Nephron (organoid): ENCODE measurements around the gene LRP5.
A peak's percentile ranks its signal among the peaks of the same experiment; 100 is the strongest.

Experiments
- H3K27ac Mint-ChIP-seq, 3 experiments: 2 replicates each; pipeline ENCODE4 v1.8.0; 2020; ENCODE audit warnings: mixed read lengths in 3 of 3, mild to moderate bottlenecking in 2 of 3, moderate library complexity in 1 of 3
- H3K27me3 Mint-ChIP-seq: 2 replicates; pipeline ENCODE4 v1.8.0; 2021; ENCODE audit warnings: low read depth, mild to moderate bottlenecking, moderate library complexity, mixed read lengths
- H3K36me3 Mint-ChIP-seq: 2 replicates; pipeline ENCODE4 v1.8.0; 2020; ENCODE audit warnings: low read depth, mixed read lengths
- H3K4me1 Mint-ChIP-seq: 2 replicates; pipeline ENCODE4 v1.8.0; 2020; ENCODE audit warnings: mixed read lengths
- H3K4me3 Mint-ChIP-seq, 3 experiments: 2 replicates each; pipeline ENCODE4 v1.8.0; 2020; ENCODE audit warnings: mild to moderate bottlenecking in 3 of 3, mixed read lengths in 3 of 3, moderate library complexity in 2 of 3
- H3K9me3 Mint-ChIP-seq: 2 replicates; pipeline ENCODE4 v1.8.0; 2020; ENCODE audit warnings: mixed read lengths
- TF ChIP-seq, protein P1 (sequence below), 3 experiments: fragments of 200-600 bp; sonication (generic); IDR thresholded peaks; one replicate each; pipeline ENCODE4 v1.5.0; 2021; ENCODE audit warnings: antibody characterized with exemption in 3 of 3; ENCODE audit not compliant: unreplicated experiment in 3 of 3

LRP5 gene

DNA sequence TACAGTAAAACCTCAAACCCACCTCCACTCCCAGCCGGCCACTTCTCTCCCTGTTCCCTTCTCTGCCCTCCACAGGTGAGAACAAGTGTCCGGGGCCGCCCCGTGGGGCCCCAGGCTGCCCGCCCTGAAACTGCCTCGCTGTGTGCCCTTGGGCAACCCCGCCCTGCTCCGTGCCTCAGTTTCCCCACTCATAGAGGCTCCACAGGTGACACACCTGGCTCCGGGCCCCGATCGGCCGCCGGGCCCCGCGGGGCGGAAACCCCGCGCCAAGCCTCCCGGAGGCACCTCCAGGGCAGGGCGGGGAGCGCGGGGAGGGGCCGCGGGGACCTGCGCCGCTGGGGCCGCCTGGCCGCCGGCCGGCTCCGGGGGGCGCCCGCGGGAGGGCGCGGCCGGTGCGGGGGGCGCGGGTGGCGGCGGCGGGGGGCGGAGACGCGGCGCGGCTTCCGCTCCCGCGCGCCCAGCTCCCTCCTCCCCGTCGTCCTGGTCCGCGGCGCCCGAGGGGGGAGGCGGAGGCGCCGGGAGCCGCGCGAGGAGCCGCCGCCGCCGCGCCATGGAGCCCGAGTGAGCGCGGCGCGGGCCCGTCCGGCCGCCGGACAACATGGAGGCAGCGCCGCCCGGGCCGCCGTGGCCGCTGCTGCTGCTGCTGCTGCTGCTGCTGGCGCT is at the start of gene LRP5:
Gene LRP5, plus strand, starts transcription at position 475 of the 663 bp plus-strand sequence. Its CDS starts 124 bp downstream, at position 599.
- Mint-ChIP-seq H3K4me3 (peak within 1 kb of the TSS; percentile 89 to 100 (median 98)), H3K27me3 (peaks cover 12% of the 10 kb centered on the region), H3K36me3 (no peaks in the 10 kb centered on the region), H3K9me3 (no peaks in the 10 kb centered on the region), H3K27ac (peak within 1 kb of the TSS; percentile 94 to 98 (median 98)), H3K4me1 (peaks cover 54% of the 10 kb centered on the region)
- TF ChIP-seq, protein P1, sequence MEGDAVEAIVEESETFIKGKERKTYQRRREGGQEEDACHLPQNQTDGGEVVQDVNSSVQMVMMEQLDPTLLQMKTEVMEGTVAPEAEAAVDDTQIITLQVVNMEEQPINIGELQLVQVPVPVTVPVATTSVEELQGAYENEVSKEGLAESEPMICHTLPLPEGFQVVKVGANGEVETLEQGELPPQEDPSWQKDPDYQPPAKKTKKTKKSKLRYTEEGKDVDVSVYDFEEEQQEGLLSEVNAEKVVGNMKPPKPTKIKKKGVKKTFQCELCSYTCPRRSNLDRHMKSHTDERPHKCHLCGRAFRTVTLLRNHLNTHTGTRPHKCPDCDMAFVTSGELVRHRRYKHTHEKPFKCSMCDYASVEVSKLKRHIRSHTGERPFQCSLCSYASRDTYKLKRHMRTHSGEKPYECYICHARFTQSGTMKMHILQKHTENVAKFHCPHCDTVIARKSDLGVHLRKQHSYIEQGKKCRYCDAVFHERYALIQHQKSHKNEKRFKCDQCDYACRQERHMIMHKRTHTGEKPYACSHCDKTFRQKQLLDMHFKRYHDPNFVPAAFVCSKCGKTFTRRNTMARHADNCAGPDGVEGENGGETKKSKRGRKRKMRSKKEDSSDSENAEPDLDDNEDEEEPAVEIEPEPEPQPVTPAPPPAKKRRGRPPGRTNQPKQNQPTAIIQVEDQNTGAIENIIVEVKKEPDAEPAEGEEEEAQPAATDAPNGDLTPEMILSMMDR (IDR thresholded peaks at IDR 0.05; ENCODE audit: unreplicated experiment in 3 of 3), result no peak

DNA sequence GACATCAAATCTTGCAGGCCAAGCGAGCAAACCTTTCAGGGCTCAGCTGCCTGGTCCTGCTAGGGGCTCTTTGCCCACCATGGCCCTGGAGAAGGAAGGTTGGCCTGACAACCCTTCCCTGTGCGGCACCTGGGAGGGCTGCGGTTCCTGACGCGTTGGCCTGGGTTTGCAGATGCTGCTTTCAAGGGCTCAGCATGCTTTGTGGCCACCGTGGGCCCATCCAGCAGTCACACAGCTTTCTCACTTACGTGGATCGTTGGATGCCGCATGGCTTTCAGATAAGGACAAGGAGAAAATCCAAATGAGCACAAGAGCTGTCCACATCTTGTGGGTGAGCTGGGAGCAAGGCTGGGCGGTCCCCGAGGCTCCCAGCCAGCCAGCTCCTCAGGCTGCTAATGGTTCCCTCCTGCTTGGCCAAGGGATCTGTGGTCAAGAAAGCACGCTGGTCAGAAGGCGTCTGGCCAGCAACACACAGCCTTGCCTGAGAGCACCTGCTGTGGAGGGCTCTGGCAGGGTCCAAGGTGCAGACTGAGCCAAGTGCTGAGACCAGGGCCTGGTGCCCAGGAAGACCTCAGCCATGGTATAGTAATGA is 48.9 kb upstream of the LRP5 start:
- TF ChIP-seq, protein P1 (IDR thresholded peaks at IDR 0.05; ENCODE audit: unreplicated experiment in 3 of 3), result no peak
- Mint-ChIP-seq H3K4me3 (no peak overlapping the region), H3K9me3 (no peaks in the 10 kb centered on the region), H3K27me3 (no peaks in the 10 kb centered on the region), H3K4me1 (no peaks in the 10 kb centered on the region), H3K27ac (no peak overlapping the region), H3K36me3 (peaks cover 48% of the 10 kb centered on the region)

DNA sequence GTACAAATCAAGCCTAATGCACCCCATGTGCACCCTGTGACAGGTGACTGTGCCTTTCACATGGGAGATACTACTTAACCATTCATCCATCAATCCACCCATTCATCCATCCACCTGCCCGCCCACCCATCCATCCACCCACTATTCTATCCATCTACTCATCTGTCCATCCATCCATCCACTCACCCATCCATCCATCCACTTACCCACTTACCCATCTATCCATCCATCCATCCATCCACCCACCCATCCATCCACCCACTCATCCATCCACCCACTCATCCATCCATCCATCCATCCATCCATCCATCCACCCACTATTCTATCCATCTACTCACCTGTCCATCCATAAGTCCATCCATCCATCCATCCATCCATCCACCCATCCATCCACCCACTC is 48.1 kb upstream of the LRP5 start:
- Mint-ChIP-seq H3K4me3 (no peak overlapping the region), H3K27ac (no peak overlapping the region), H3K27me3 (no peaks in the 10 kb centered on the region), H3K36me3 (peaks cover 52% of the 10 kb centered on the region), H3K4me1 (peaks cover 6% of the 10 kb centered on the region), H3K9me3 (no peaks in the 10 kb centered on the region)
- TF ChIP-seq, protein P1 (IDR thresholded peaks at IDR 0.05; ENCODE audit: unreplicated experiment in 3 of 3), result no peak

DNA sequence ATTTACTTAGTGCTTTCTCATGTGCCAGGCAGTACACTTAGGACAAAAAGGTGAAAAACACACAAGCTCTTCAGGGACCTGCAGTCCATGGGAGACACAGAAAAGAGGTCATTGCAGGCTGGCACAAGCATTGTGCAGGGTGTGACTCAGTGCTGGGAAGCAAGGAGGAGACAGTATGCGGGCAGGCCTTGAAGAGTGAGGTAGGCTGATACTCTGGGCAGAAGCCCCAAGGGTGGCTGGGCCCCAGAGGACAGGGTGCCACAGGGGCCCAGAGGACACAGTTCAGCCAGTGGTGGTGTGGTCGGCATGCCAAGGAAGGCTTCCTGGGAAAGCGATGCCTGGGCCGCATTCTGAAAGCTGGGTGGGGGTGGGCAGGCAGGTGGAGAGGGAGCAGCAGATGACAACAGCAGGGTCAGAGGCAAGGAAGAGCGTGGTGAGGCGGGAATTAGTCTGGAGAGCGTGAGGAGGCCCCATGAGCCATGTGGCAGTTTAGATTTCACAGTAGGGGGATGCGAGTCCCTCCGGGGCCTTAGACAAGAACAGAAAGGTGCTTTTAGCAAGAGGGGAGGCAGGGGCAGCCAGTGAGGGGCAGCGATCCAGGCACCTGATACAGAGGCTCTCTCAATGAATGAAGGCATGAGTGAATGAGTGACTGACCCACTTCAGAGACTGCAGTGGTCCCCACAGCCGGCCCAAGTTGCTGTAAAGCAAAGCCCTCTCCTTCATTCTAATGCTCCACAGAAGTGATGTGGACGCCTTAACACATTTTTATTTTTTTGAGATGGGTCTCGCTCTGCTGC is 47.5 kb upstream of the LRP5 start:
- Mint-ChIP-seq H3K36me3 (peaks cover 52% of the 10 kb centered on the region), H3K9me3 (no peaks in the 10 kb centered on the region), H3K4me3 (no peak overlapping the region), H3K4me1 (peaks cover 13% of the 10 kb centered on the region), H3K27ac (no peak overlapping the region), H3K27me3 (no peaks in the 10 kb centered on the region)
- TF ChIP-seq, protein P1 (IDR thresholded peaks at IDR 0.05; ENCODE audit: unreplicated experiment in 3 of 3), result no peak

DNA sequence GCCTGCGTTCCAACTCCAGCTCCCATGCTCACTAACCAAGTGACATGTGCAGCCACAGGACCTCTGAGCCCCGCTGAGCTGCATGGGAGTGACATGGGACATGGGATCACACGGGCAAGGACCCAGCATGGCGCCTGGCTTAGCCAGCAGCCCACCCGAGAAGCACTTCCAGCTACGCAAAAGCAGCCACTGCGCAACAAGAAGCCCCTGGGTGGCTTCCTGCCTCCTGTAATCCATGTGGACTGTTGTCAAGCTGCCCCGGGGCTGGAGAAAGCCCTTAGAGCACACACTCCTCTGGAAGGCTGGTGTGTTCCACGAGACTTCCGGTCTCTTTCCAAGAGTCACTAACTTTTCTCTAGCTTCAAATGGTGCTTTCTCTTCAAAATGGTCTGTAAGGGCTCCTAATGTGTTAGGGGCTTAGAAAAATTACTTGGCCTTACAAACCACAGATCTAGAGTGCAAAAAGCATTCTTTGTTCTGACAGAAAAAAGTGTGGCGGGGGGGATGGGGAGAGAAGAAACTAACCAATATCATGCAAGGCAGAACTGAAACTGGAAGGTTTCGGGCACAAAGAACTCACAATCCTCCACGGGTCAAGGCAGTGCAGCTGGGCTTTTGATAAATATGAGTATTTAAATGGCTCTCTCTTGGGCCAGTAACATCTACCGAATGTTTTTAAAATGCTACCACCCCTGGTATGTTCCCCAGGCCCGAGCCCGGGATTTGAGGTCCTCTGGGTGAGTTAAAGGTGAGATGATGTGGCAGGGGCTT is 46.1 kb upstream of the LRP5 start:
- Mint-ChIP-seq H3K27ac (no peak overlapping the region), H3K9me3 (no peaks in the 10 kb centered on the region), H3K4me3 (no peak overlapping the region), H3K36me3 (peaks cover 47% of the 10 kb centered on the region), H3K4me1 (peaks cover 26% of the 10 kb centered on the region), H3K27me3 (no peaks in the 10 kb centered on the region)
- TF ChIP-seq, protein P1 (IDR thresholded peaks at IDR 0.05; ENCODE audit: unreplicated experiment in 3 of 3), result no peak
